H7 (cell line): ENCODE results near the gene SLFN12. TPM values are rescaled to one million over a fixed set of nuclear protein-coding genes. Genes with fewer than 3 reads are reported as not detected.

Experiments used
- DNase-seq: peaks from one replicate; pipeline ENCODE4 v3.0.0; 2012
- H3K27me3 ChIP-seq: 2 replicates; pipeline ENCODE4 v1.6.0; 2011; ENCODE audit warnings: mild to moderate bottlenecking, low read length; ENCODE audit not compliant: control insufficient read depth, insufficient read depth
- H3K36me3 ChIP-seq: replicated peaks from 2 replicates; pipeline ENCODE4 v1.5.1; 2011; ENCODE audit warnings: low read length; ENCODE audit not compliant: control insufficient read depth, insufficient read depth
- H3K4me3 ChIP-seq: 2 replicates; pipeline ENCODE4 v1.5.1; 2011; ENCODE audit warnings: low read depth, mild to moderate bottlenecking, control low read depth, low read length, moderate library complexity; ENCODE audit not compliant: insufficient read depth
- total RNA-seq: library from RNA; depleted of rRNA; stranded (reverse); fragments of >200 nt; shearing (Covaris generic); gene quantifications from 2 replicates; pipeline ENCODE4 v1.2.3, GENCODE V29; 2014; rRNA removed

SLFN12 gene
- total RNA-seq, 1 experiment from 2014 or later, result 12.5 TPM

GRCh38 chr17:35377068-35377467 lies 55.2 kb downstream of the SLFN12 start:
- DNase-seq, result no peak
- no peak overlapping the region for H3K4me3 ChIP-seq
- peaks cover 51% of the 10 kb centered on the region for H3K27me3 ChIP-seq
- no peaks in the 10 kb centered on the region for H3K36me3 ChIP-seq

GRCh38 chr17:35376245-35376644 lies 56.1 kb downstream of the SLFN12 start:
- H3K36me3 ChIP-seq, result no peaks in the 10 kb centered on the region
- no peak for DNase-seq
- peaks cover 59% of the 10 kb centered on the region for H3K27me3 ChIP-seq
- no peak overlapping the region for H3K4me3 ChIP-seq

GRCh38 chr17:35374766-35375344 lies 57.4 kb downstream of the SLFN12 start:
- Histone ChIP-seq H3K36me3 (no peaks in the 10 kb centered on the region), H3K4me3 (no peak overlapping the region), H3K27me3 (peaks cover 62% of the 10 kb centered on the region)
- no peak for DNase-seq

- peak; percentile 57 for DNase-seq
- Histone ChIP-seq H3K4me3 (peak overlapping the region; percentile 44), H3K36me3 (no peaks in the 10 kb centered on the region), H3K27me3 (peaks cover 65% of the 10 kb centered on the region)
Observed at GRCh38 chr17:35373984-35374765, 58.1 kb downstream of the SLFN12 start.

- peak; percentile 51 for DNase-seq
- peaks cover 65% of the 10 kb centered on the region for H3K27me3 ChIP-seq
- H3K36me3 ChIP-seq, result no peaks in the 10 kb centered on the region
- peak within 1 kb of the TSS; percentile 44 for H3K4me3 ChIP-seq
Observed at GRCh38 chr17:35373534-35373983, 58.7 kb downstream of the SLFN12 start, which contains the start of gene SLFN11. Gene SLFN11 (minus strand): TSS chr17:35373621. CDS start chr17:35363807, 9,814 bp downstream.

- DNase-seq, result peak; percentile 64
- Histone ChIP-seq H3K27me3 (peaks cover 65% of the 10 kb centered on the region), H3K4me3 (peak overlapping the region; percentile 44), H3K36me3 (no peaks in the 10 kb centered on the region)
Observed at GRCh38 chr17:35372846-35373533, 59.3 kb downstream of the SLFN12 start.

GRCh38 chr17:35371934-35372333 lies 60.4 kb downstream of the SLFN12 start:
- peaks cover 61% of the 10 kb centered on the region for H3K27me3 ChIP-seq
- H3K36me3 ChIP-seq, result no peaks in the 10 kb centered on the region

GRCh38 chr17:35368081-35368830 lies 64.0 kb downstream of the SLFN12 start:
- peak; percentile 27 for DNase-seq
- Histone ChIP-seq H3K27me3 (peaks cover 25% of the 10 kb centered on the region), H3K4me3 (no peak overlapping the region), H3K36me3 (no peaks in the 10 kb centered on the region)

More at GRCh38 chr17:35371934-35372333, 60.4 kb downstream of the SLFN12 start:
- H3K4me3 ChIP-seq, result no peak overlapping the region
- DNase-seq, result no peak

- Histone ChIP-seq H3K27me3 (peaks cover 2% of the 10 kb centered on the region), H3K36me3 (no peaks in the 10 kb centered on the region), H3K4me3 (no peak overlapping the region)
- no peak for DNase-seq
Observed at GRCh38 chr17:35361027-35361426, 71.3 kb downstream of the SLFN12 start.

Other genes starting within 250 kb of the SLFN12 start
- not detected in 2 replicates for gene SLC35G3, start 238.1 kb downstream of the SLFN12 start, total RNA-seq
- gene SLFN5, start 189.4 kb downstream of the SLFN12 start, total RNA-seq, result 8.2 and 9.2 TPM in 2 replicates
- 0.21 and 0.41 TPM in 2 replicates for gene SLFN11, start 58.9 kb downstream of the SLFN12 start, total RNA-seq
- 19.8 and 21.3 TPM in 2 replicates for gene SLFN13, start 16.3 kb upstream of the SLFN12 start, total RNA-seq
- not detected in 2 replicates for gene SLFN12L, start 105.2 kb upstream of the SLFN12 start, total RNA-seq
- gene SLFN14, start 128.3 kb upstream of the SLFN12 start, total RNA-seq, result not detected in 2 replicates
- gene PEX12, start 146.1 kb upstream of the SLFN12 start, total RNA-seq, result 5.5 and 7.7 TPM in 2 replicates
- 87.1 and 102 TPM in 2 replicates for gene AP2B1, start 154.8 kb upstream of the SLFN12 start, total RNA-seq